Anterior cingulate cortex (tissue), 58 donors: Measurements from ENCODE around the gene BCL10.
A peak's percentile ranks its signal among the peaks of the same experiment; 100 is the strongest.
"Not testable (repeated sequence)": the region's sequence is repeated elsewhere in the genome, so short reads cannot be mapped to it uniquely, and the experiment has no call there.

ENCODE experiments used
- DNase-seq, 58 donors: peaks; one replicate each; lab custom pipeline; 2025; lab: John Stamatoyannopoulos, UW

Gene BCL10

DNA sequence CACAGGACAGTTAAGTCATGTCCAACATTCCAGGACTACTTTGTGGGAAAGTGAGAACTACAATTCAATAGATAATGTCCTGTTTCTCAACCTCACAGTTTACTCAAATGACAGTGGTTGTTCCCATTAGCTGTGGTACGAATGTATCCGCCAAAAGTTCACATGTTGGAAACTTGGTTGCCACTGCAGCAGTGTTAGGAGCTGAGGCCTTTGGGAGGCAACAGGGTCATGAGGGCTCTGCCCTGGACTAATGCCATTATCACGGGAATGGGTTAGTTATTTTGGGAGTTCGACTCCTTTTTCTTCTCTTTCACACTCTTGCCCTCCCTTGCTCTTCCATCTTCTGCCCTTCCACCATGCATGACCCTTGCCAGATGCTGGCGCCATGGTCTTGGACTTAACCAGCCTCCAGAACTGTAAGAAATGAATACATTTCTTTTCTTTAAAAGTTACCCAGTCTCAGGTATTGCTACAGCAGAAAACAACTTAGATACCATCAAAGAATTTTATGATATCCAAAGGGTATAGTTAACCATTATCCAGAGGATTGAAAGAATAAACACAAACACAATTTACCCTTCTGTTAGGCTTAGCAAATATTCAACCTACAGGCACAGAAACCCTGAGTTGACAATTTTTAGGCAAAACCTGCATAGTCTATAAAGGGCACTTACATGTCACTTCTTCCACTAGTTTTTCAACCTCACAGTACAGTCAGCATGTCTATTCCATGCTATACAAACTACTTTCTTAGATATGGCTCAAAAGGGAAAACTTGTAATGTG is 7.4 kb downstream of the BCL10 start:
- DNase-seq, result no peak

DNA sequence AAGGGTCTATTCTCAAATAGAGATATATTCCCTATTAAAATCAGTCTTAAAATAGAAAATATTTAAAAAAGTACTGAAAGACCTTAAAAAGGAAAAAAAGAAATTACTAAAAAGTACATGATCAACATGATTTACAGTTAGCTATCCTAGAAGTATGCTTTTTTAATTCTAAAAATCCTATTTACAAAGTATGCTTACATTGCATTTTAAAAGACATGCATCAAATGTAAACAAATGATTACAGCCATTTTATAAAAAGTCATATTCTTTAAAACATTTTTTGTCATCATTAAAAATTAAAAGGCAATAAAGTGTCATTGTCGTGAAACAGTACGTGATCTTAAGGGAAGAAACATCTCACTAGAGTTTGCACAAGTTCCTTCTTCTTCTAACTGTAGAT is 9.1 kb downstream of the BCL10 start:
- DNase-seq, result no peak

DNA sequence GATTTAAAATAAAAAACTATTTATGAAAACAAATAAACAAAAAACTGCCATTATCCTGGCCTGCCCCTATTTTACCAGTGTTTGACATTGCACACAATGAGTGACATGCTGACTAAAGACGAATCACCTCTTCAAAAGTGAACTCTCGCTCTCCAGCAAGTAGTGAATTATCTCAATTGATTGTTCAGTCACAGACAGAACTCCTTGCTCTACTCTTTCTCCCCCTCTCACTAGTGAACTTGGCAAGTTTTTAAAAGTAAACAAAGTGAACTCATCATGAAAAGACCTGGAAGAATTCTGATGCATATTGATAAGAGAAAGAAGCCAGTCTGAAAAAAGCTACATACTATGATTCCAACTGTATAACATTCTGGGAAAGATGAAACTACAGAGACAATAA is 12.3 kb downstream of the BCL10 start:
- no peak for DNase-seq

DNA sequence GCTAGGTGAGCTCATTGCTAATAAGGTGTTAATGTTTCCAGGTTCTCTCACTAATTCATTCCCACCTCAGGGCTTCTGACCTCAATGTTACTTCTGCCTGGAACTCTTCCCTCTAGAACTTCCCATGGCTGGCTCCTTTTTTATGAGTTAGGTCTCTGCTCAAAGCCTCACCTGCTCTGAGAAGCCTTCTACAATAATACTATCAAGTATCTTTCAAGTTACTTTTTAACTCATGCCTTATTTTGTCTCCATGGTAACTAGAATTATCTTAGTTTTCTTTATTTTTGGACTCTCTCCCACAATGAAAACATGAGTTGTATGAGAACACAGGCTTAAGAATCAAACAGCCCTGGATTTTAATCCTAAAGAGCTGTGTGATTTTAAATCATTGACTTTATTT is 13.4 kb downstream of the BCL10 start:
- DNase-seq, result no peak

GRCh38 chr1:85259912-85260274 is 16.5 kb downstream of the BCL10 start:
- peak in 13 of 58 donors; percentile 34 to 71 (median 50) for DNase-seq

DNA sequence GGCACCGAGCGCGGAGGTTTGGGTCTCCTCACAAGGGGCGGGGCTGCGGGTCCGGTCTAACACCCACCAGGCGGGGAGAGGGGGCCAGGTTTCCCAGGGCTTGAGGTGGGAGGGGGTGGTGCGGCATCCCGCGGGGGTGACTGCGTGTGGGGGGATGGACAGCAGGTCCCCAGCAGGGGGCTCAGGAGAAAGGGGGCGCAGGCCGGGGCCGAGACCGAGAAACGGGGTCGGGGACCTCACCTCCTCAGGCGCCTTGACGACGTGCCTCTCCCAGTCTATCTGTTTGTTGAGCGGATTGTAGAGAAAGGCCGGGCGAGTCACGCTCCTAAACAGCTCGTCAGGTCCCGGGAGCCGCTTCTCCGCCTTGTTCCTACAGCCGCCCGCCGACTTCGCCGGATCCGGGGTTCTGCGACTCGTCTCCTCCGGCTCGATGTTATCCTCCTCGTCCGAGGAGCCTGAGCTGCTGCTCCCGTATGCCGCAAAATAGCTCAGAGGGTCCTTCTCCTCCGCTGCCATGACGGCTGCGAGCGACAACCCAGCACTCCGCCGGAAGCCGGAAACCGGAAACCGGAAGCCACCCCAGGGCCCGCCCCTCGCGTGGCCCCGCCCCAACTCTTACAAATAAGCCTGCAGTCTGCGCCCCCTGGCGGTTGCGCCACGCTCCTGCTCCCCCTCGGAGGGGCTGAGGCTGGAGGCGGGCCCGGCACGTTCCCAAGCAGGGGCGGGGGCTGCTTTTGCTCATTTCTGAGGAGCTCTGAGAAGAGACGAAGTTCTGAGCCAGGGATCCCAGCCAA is 17.1 kb downstream of the BCL10 start, which contains the start of gene C1orf52:
Gene C1orf52, minus strand, starts transcription at position 545 of the 794 bp plus-strand sequence. Its CDS starts 29 bp downstream, at position 516.
- peak; percentile 44 to 99 (median 91) for DNase-seq

GRCh38 chr1:85258536-85259117 is 17.8 kb downstream of the BCL10 start:
- DNase-seq, result no peak

DNA sequence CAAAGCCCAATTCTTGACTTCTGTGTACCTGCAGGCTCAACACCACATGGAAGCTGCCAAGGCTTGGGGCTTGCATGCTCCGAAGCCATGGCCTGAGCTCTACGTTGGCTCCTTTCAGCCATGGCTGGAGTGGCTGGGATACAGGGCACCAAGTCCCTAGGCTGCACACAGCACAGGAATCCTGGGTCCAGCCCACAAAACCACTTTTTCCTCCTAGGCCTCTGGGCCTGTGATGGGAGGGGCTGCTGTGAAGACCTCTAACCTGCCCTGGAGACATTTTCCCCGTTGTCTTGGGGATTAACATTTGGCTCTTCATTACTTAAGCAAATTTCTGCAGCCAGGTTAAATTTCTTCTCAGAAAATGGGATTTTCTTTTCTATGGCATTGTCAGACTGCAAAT is 27.4 kb downstream of the BCL10 start:
- DNase-seq, result not testable (repeated sequence)

DNA sequence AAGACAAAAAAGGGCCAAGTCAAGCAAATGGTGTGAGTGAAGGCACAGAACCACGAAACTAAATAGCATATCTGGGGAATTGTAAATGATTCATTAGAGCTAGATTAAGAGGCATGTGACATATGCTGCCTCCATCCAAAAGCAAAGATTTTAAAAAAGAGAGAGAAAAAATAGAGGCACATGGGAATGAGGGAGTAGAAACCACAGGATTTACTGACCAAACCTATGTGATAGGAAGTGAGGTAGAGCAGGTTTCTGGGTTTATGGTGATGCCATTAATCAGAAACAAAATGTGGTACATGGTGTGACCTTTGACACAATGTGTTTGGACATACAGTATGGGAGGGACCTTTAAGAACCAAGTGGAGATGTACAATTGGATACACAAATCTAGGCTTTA is 30.5 kb downstream of the BCL10 start:
- DNase-seq, result no peak

DNA sequence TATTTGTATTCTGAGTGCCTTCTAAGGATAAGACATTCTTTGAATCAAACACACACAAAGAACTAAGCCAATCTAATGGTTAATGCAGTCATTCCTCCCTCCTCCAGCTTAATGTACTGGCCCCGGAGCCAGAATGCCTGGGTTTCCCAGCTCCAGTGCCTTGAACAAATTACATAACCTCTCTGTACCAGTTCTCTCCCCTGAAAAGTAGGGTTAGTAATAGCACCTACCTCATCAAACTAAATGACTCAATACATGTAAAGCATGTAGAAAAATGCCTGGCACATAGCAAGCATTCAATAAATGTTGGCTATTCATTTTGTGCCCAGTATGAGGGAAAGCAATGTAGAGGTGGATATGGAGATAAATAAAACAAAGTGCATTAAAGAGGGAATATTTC is 31.0 kb downstream of the BCL10 start:
- no peak for DNase-seq

- no peak for DNase-seq
Measured at GRCh38 chr1:85244271-85245061, 32.0 kb downstream of the BCL10 start.

DNA sequence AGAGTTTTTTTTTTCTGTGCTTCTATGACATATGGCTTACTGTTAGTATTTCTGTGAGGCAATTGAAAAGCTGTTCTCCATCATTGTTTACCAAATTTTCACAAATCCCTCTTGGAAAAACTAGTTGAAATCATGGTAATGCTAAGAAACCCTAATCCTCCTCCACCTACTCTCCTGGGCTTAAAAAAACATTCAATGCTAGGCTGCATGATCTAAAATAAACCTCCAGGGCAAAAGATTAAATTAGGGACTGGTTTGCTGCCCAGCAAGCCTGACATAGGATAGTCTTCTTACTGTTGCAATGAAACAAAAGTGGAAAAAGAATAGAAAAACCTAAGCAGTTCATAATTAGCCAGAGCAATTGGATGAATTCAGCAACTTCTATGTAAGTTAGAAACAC is 33.1 kb downstream of the BCL10 start:
- DNase-seq, result no peak

GRCh38 chr1:85240643-85241042 is 35.8 kb downstream of the BCL10 start:
- no peak for DNase-seq

DNA sequence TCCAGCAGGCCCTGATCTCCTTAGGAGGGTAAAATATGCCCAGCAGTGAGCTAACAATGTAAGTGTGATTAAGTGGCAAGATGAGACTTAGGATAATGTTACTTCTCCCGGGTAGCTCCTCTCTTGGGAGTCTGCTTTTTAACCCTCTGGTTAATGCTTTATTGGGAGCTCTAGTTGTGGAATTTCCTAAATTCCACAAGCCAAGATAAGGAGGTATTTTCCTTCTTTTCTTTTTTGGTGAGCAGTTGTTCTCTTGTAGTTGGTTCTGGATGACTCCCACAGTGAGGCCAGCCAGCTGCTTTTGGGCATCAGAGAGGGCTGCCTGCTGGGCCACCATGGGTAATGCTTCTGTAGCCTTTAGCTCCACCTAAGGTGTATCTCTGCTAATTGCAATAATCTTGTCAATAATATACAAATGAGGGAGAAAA is 36.2 kb downstream of the BCL10 start:
- peak in 1 of 58 donors; percentile 5 for DNase-seq

- no peak for DNase-seq
Measured at GRCh38 chr1:85237613-85238012, 38.8 kb downstream of the BCL10 start.

DNA sequence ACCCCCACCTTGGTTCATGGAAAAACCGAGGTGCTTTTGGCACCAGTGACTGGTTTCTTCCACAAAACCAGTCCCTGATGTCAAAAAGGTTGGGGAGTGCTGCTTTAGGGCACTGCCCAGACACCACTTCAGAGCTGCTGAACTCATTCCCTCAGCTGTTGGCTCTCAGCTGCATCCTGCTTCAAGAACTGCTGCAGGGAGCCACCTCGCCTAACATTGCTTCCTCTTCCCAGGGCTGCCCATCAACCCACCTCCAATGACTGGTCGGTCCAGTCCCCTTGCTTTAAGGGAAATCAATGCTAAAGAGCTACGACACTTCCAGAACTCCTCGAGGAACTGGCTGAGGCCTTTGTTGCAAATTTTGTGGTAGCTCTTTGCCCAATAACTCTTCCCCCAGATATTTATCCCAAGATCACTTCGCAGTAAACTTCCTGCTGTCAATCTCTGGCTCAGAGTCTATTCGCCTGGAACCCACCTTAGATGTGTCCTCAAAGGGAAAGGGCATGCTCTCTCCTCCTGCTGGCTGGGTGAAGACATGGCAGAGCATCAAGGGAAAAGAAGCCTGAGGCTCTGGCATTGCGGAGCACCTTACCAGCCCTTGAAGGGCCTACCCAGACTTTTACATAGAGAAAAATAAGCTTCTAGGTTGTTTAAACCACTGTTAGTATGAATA is 46.0 kb downstream of the BCL10 start:
- no peak for DNase-seq

GRCh38 chr1:85229574-85230097 is 46.8 kb downstream of the BCL10 start:
- DNase-seq, result no peak

DNA sequence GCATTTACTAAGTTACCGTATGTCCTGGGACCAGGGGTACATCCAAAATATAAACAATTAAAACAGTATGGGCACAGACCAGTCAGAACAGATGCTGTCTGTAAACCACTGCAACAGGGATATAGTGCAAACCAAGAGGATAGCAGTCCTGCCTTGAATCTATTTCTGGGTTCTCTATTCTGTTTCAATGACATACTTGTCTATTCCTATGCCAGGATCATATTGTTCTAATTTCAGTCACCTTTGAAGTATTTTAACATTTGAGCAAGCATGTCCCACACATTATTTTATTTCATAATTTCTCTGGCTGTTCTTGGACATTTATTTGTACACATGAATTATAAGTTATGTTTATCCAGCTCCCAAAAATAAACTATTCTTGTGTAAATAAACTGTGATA is 47.5 kb downstream of the BCL10 start:
- DNase-seq, result no peak

GRCh38 chr1:85225624-85226380 is 50.6 kb downstream of the BCL10 start:
- no peak for DNase-seq
